Tibial nerve (tissue), 4 donors: ENCODE results near the gene BATF. TPM values are rescaled to one million over a fixed set of nuclear protein-coding genes. Genes with fewer than 3 reads are reported as not detected.

ENCODE experiments used
- DNase-seq, 2 donors: peaks; one replicate each; pipeline ENCODE4 v3.0.0-alpha.2; 2019; ENCODE audit warnings: low spot score in 2 of 2
- H3K27ac ChIP-seq, 4 donors: fragments of 200-600 bp; sonication (generic) in 3 of 4; one replicate each; pipeline ENCODE4 v1.5.1; 2017 to 2019; ENCODE audit warnings: mild to moderate bottlenecking in 1 of 4
- H3K27me3 ChIP-seq, 2 donors: fragments of 200-600 bp; sonication (generic) in 1 of 2; one replicate each; pipeline versions ENCODE4 v1.5.1 to v1.6.0; 2017 to 2019
- H3K36me3 ChIP-seq, 3 donors: fragments of 200-600 bp; sonication (generic); one replicate each; pipeline ENCODE4 v1.5.1; 2018 to 2019
- H3K4me1 ChIP-seq, 4 donors: fragments of 200-600 bp; sonication (generic) in 3 of 4; one replicate each; pipeline ENCODE4 v1.5.1; 2017 to 2019
- H3K4me3 ChIP-seq, 4 donors: fragments of 200-600 bp; sonication (generic) in 3 of 4; one replicate each; pipeline ENCODE4 v1.5.1; 2017 to 2019; ENCODE audit warnings: mild to moderate bottlenecking in 1 of 4, moderate library complexity in 1 of 4
- H3K9me3 ChIP-seq, 4 donors: fragments of 200-600 bp; sonication (generic) in 3 of 4; one replicate each; pipeline ENCODE4 v1.5.1; 2017 to 2019
- CTCF ChIP-seq, 5 experiments: fragments of 200-600 bp in 3 of 5; fragments of 450-650 bp in 2 of 5; sonication (generic) in 3 of 5; IDR thresholded peaks; one replicate each; pipeline ENCODE4 v1.5.1; 2016 to 2019; ENCODE audit warnings: antibody characterized with exemption in 5 of 5, mild to moderate bottlenecking in 3 of 5, moderate library complexity in 2 of 5
- EP300 ChIP-seq, 2 donors: sonication (generic); formaldehyde crosslinking; IDR thresholded peaks; one replicate each; pipeline ENCODE4 v1.6.1; 2017; ENCODE audit warnings: antibody characterized with exemption in 2 of 2, mild to moderate bottlenecking in 1 of 2
- POLR2A ChIP-seq, 2 donors: fragments of 450-650 bp; IDR thresholded peaks; one replicate each; pipeline ENCODE4 v1.6.1; 2017; ENCODE audit warnings: antibody characterized with exemption in 2 of 2, mild to moderate bottlenecking in 2 of 2, moderate library complexity in 2 of 2
- WGBS, 2 donors: methylation state at CpG; one replicate each; pipeline ENCODE4 v1.1.5; 2018; 5-methylcytosine and 5-hydroxymethylcytosine counted together
- total RNA-seq, 4 donors: library from RNA; depleted of rRNA; stranded (reverse); fragments of >200 nt; gene quantifications; one replicate each; pipeline ENCODE4 v1.1.0, GENCODE V29; 2016

BATF gene
- total RNA-seq, 4 donors from 2014 or later, result 3.8 to 11.1 (median 6.3) TPM; not detected in 1

GRCh38 chr14:75501080-75501479 lies 21.2 kb upstream of the BATF start:
- Histone ChIP-seq H3K4me1 (no peaks in the 10 kb centered on the region), H3K27ac (no peak overlapping the region), H3K27me3 (no peaks in the 10 kb centered on the region), H3K4me3 (no peak overlapping the region), H3K36me3 (no peaks in the 10 kb centered on the region), H3K9me3 (no peaks in the 10 kb centered on the region)
- TF ChIP-seq POLR2A (IDR thresholded peaks at IDR 0.05), result no peak
- TF ChIP-seq EP300 (IDR thresholded peaks at IDR 0.05), result no peak
- TF ChIP-seq CTCF (IDR thresholded peaks at IDR 0.05), result no peak
- 94% methylated on average over 3 of the region's 3 CpGs for WGBS, 2 donors
- DNase-seq, result no peak

GRCh38 chr14:75504411-75504810 lies 17.9 kb upstream of the BATF start:
- DNase-seq, result no peak
- 90 to 100% methylated on average over 1 of the region's 1 CpG for WGBS, 2 donors
- H3K27ac ChIP-seq, result no peak overlapping the region
- no peak overlapping the region for H3K4me3 ChIP-seq
- no peaks in the 10 kb centered on the region for H3K36me3 ChIP-seq
- H3K27me3 ChIP-seq, result no peaks in the 10 kb centered on the region
- peaks cover 0 to 8% (median 4%) of the 10 kb centered on the region in 4 donors for H3K9me3 ChIP-seq
- TF ChIP-seq POLR2A (IDR thresholded peaks at IDR 0.05) (no peak), EP300 (IDR thresholded peaks at IDR 0.05) (no peak)
- H3K4me1 ChIP-seq, result no peaks in the 10 kb centered on the region

- no peak overlapping the region for H3K27ac ChIP-seq
- H3K36me3 ChIP-seq, result no peaks in the 10 kb centered on the region
- TF ChIP-seq POLR2A (IDR thresholded peaks at IDR 0.05) (no peak), CTCF (IDR thresholded peaks at IDR 0.05) (no peak), EP300 (IDR thresholded peaks at IDR 0.05) (no peak)
- H3K9me3 ChIP-seq, result peaks cover 0 to 22% (median 4%) of the 10 kb centered on the region in 4 donors
- WGBS, 2 donors, result 90 to 100% methylated on average over 1 of the region's 1 CpG
- no peak overlapping the region for H3K4me3 ChIP-seq
- no peak for DNase-seq
- no peaks in the 10 kb centered on the region for H3K4me1 ChIP-seq
- H3K27me3 ChIP-seq, result no peaks in the 10 kb centered on the region
These were observed 15.3 kb upstream of the BATF start for GRCh38 chr14:75506930-75507329.

- TF ChIP-seq POLR2A (IDR thresholded peaks at IDR 0.05) (no peak), CTCF (IDR thresholded peaks at IDR 0.05) (no peak), EP300 (IDR thresholded peaks at IDR 0.05) (no peak)
- H3K27me3 ChIP-seq, result no peaks in the 10 kb centered on the region
- H3K4me1 ChIP-seq, result peaks cover 0 to 5% (median under 1%) of the 10 kb centered on the region in 4 donors
- peaks cover 0 to 24% (median 4%) of the 10 kb centered on the region in 4 donors for H3K9me3 ChIP-seq
- DNase-seq, result no peak
- no peak overlapping the region for H3K27ac ChIP-seq
- H3K36me3 ChIP-seq, result no peaks in the 10 kb centered on the region
- 80 to 86% methylated on average over 1 of the region's 1 CpG for WGBS, 2 donors
- H3K4me3 ChIP-seq, result no peak overlapping the region
These were observed 11.7 kb upstream of the BATF start for GRCh38 chr14:75510547-75510946.

- H3K9me3 ChIP-seq, result peaks cover 0 to 24% (median 4%) of the 10 kb centered on the region in 4 donors
- H3K27ac ChIP-seq, result no peak overlapping the region
- peaks cover 0 to 11% (median 3%) of the 10 kb centered on the region in 4 donors for H3K4me1 ChIP-seq
- no peaks in the 10 kb centered on the region for H3K36me3 ChIP-seq
- DNase-seq, result no peak
- TF ChIP-seq EP300 (IDR thresholded peaks at IDR 0.05), result no peak
- no peak for TF ChIP-seq CTCF (IDR thresholded peaks at IDR 0.05)
- TF ChIP-seq POLR2A (IDR thresholded peaks at IDR 0.05), result no peak
- H3K4me3 ChIP-seq, result no peak overlapping the region
- no peaks in the 10 kb centered on the region for H3K27me3 ChIP-seq
These were observed 11.1 kb upstream of the BATF start for GRCh38 chr14:75511201-75511600.
